NCI-H2081 (cell line): ENCODE data around the gene AFAP1L2.

Source experiments
- DNase-seq, 2 experiments: peaks; one replicate each; lab custom pipeline; 2025; lab: John Stamatoyannopoulos, UW

AFAP1L2 gene

DNA sequence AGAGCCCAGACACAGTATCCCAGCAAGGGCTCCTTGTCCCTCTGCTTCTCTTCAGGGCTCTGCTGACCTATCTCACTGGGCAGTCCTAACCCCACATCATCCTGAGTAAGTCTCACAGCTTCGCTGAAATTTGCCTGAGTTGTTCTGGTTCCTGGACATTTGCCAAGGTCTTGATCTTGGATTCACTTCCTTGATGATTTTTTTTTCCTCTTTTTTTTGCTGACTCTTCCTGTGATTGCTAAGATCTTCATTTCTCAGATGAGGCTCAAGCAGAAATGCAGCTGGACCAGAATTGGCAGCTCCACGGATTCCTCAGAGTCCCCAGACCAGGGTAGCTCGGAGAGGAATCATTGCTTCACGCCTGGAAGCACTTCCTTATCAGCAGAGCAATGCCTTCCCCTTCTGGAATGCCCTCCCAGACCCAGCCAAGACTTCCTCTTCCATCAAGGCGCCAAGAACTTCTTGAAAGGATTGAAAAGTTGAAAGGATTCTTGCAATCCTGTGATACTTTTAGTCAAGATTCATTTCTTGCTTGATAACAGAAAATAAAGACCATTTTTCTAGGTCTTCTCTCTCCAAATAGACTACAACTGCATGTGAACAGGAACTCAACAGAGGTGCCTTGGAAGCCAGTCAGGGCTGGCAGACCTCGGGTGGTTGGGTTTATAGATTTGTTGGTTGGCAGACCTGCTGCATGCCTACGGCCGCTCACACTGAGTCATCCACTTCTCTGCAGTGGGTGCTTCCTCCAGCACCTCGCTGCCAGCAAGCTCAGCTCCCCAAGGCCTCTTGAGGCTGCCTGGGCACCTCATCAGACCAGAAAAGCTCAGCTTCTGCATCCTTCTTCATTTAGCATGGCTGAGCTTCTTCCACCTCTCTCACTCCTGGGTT, 8.8 kb upstream of the AFAP1L2 start:
- no peak for DNase-seq

DNA sequence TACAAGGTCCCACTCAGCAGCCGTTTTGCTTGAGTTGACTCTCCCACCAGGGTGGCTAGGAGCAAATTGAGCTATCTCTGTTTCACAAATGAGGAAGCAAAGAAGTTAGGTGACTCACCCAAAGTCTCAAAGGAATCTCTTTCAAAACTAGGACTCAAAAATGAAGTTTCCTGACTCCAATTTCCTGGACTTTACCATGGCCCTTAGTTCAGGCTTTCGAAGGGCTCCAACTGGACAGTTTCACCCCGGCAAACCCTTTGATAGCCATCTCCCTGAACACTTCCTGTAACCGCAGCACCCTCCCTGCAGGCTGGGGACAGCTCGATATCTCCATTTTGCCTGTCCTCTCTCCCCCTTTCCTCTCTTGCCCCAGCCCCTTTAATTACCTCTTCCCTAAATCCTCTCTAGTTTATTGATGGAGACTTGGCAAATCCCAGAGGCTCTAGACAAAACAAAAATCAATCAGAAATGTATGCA, 4.7 kb upstream of the AFAP1L2 start:
- DNase-seq: no peak

DNA sequence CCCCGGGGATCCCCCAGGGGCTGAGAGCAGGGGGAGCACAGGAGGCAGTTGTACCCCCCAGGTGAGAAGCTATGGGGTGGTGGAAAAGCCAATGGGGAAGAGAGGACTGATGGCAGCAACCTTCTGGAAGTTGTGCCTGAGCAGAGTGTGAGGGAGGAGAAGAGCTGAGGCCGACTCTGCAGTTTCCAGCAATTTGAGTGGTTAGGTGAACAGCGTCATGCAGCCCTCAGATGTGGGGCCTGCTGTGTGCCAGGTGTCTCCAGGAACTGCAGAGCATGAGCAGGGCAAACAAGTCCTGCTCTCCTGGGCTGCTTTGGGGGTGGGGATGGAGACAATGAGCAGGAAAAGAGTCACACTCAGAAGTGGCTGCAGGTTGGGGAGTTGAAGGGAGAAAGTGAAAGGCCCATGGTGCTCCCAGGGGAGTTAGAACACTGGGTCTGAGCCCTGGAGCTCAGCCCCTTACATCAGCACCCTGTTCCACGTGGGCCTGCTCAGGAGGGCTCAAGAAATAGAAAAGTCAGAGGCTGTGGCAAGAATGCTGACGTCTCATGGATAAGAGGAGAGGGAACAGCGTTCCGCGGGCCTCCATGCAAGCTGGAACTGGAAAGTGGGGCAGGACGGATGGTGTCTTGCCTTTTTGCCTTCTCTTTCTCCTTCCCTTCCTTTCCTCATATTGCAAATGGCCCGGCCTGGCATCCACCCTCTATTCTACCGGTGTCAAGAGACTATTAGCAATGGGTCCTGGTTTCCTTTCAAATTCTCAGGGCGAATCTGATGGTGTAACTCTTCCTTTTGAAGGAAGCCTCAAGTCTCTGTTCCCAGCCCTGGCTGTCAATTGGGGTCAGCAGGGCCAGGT, 4.0 kb upstream of the AFAP1L2 start:
- DNase-seq: no peak

DNA sequence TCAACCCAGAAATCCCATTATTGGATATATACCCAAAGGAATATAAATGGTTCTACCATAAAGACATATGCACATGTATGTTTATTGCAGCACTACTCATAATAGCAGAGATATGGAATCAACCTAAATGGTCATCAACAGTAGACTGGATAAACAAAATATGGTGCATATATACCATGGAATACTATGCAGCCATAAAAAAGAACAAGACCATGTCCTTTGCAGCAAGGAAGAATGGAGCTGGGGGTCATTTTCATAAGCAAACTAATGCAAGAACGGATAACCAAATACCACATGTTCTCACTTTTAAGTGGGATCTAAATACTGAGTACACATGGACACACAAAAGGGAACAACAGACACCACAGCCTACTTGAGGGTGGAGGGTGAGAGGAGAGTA, 2.2 kb upstream of the AFAP1L2 start:
- no peak for DNase-seq

DNA sequence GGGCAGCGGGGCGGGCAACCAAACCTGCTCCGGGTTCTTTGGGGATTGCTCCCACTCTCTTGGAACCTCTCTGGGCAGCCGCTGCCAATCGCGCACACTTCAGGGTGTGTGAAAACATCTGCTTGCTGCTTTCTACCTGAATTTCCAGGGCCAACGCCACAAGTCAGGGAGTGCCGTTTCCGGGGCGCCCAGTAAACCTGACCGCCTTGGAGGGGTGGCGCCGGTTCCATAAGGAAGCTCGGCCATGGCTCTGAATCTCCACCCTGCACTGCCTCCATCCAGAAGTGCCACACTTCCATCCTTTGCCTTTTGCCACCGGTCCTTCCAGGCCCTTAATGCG, 679 bp upstream of the AFAP1L2 start:
- no peak for DNase-seq

DNA sequence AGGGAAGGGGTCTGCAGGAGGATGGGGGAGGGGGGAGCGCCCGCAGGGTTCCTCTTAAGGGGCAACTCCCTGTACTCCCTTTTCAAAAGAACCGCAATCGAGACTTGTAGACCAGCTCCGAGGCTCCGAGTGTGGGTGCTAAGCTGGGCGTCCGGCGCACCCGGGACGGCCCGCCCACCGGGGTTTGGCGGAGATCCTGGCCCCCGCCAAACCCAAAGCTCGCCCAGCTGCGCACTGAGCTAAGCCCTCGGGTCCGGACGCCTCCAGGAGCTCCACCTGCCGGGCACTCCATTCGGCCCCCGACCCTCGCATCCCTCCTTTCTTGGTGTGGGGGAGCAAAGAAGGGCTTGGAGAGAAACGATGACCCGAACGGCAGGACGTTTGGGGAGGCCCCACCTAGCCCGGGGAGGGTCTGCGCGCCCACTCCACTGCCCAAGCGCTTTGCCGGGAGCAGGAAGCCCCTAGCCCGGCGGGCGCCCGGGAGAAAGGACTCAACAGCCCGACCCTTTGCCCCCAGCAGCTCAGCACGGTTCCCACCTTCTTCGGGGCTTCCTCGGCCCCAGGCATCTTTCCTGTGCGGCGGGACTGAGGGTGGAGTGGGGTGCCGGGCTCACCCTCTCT, 651 bp downstream of the AFAP1L2 start:
- DNase-seq: no peak

DNA sequence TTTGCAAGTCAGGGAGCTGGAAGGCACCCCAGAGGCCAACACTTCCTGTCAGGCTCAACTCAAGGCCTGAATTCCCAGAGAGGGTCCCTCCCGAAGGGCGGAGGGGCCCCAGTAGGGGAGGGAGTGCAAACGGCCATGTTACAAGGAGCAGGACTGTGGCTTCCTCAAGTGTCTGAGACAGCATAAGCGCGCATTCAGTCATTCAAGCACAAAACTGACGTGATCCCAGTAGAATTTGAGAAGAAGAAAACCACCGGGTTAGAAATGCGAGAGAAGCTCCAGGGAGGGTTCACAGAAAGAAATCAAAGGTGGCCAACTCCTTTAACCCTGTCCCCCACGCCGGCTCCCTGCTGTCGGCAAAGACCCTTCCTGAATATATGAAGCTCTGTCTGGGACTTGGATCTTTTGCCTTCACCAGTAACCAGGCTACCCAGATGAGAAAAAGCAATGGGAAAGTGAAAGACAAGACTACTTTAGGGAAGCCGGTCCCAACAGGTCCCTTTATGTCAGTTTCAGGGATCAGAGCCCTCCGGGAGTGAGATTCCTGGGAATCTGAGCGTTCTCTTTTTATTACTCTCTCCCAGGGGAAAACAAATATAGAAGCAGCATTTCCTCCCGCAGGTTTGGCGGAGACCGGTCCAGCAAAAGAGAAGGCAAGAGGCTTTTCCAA, 1.3 kb downstream of the AFAP1L2 start:
- DNase-seq: no peak

DNA sequence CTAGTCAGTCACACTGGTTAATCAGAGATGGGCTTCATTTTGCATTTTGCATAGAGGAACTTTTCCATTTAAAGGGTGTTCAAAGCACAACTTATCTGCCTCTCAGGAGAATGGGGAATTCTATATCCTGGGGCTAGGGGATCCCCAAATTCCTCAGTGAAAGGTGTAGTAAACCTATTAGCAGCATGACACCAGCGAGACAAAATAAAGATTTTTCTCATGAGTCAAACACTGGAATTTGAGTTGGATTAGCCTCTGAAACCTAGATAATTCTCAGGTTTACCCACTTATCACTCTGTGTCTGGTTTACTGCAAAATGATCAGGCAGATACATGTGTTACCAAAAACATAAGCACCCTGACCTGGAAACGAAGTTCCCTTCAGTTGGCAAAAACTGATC, 2.1 kb downstream of the AFAP1L2 start:
- DNase-seq: no peak

DNA sequence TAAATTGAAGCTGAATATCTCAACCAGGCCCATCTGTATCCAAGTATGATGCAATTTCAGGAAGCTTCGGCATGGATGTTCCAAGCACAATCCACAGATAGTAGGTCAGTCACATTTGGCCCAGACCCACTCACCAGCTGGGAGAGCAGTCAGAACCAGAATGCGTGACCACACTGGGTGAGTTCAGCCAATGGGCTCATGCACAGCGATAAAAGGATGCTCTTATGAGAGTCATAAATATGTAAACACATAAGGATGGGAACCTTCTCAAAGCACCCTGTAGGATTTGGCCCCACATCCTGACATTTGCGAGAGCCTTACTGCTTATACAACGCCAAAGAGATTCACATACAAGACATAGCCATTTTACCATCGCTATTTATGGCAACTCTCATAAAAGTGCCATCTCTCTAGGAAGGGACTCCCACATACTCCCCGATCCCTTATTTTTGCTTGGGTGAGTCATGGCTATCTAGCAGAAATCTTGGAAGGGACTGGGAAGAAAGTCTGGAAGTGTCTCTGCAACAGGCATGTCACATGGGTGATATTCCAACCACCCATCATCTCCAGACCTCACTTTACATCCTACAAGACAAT, 3.0 kb downstream of the AFAP1L2 start:
- DNase-seq: no peak

DNA sequence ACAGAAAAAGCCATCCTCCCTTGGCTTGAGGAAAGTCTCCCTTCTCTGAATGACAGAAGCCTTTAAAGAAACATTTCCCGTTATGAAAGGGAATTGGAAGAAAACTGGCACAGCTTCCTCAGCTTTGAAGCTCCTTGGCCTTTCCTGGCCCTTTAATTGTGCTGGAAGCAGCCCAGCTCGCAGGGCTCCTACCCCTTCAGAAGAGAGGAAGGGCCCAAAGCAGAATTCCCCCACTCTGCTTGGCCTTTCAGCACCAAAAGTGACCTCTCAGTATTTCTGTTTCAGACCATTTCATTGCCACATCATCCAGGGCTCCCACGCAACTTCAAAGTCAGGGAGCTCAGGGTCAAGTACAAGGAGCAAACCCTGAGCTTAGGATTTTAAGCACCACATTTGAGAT, 4.2 kb downstream of the AFAP1L2 start:
- DNase-seq: no peak

DNA sequence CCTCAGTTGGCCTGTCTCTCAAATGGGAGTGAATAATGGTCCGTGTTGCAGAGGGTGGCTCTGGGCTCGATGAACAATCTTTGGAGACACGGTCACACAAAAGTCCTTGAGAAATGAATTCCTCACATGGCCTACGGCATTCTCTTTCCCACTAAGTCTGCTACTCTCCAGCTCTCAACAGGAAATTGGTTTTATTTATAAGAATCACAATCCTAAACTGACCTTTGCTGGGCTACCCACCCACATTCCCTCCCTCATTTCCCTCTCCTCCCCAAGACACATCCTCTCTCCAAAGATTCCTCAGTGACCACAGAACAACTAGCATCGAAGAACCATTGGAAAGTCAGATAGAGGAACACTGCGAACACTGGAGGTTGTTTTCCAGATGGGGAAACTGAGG, 4.7 kb downstream of the AFAP1L2 start:
- no peak for DNase-seq

DNA sequence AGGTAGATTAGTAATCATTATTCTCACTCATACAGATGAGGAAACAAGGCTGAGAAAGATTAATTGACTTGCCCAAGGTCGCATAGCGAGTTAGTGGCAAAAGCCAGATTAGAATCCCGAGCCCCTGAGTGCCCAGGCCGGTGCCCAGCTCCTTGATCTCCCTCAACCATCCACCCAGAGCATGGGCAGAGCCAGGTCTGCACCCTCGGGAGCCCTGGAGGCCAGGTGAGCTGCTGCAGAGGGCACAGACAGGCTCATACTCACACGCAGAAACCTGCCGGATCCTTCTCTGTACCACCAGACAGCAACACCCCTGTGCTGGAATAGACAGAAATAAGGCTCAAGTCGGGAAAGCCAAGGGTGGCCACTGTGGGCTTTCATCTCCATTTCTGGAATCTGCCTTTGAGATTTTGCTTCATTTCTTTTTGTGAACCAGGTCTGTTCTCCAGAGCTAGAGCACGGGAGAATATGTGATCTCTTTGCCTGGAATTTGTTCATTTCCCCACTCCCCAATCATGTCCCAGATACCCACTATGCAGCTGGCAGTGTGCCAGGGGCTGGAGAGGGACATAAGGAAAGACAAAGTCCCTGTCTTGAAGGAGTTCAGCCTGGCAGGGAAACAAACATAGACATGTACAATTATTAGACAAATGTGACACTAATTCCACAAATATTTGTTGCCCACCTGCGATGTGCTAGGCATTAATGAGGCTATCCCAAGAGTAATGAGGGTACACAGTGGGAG, 5.5 kb downstream of the AFAP1L2 start:
- DNase-seq: no peak

DNA sequence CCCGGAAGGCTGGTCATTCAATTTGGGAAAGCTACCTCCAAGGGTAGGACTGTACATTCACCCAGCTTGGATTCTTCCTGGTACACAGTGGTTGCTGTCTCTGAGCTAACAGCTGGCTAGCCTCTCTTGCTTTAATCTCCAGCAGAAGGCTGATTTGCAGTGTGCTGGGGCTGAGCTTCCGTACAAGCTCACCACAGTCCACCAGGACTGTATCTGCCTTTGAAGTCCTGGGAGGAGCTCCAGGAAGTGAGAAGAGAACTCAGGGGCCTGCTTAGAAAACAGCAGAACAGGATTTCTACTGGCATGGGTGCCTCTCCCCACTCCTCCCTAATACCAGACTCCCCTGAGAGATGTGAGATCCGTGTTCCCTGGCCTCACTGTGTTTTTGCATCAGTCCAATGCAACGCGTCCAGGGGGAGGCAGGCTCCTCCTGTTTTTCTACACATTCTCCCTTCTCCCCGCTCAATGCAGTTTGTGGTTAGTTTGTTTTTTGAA, 6.6 kb downstream of the AFAP1L2 start:
- no peak for DNase-seq

DNA sequence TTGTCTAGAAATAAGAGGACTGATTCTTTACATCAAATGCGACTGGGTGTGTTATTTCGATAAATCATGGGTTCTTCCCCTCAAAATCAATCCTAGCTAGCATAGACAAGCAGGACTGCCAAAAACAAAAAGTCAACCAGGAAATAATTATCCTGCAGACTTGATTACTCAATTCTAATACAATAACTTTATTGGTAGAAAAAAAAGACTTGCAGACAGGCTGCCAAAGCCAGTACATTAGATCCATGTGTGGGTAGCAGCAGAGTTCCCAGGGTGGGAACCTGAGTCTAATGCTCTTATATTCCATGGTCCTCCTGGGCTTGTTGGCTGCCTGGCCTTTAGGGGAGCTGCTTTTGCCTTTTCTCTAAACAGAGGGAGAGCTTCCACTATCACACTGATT, 7.8 kb downstream of the AFAP1L2 start:
- DNase-seq: no peak

DNA sequence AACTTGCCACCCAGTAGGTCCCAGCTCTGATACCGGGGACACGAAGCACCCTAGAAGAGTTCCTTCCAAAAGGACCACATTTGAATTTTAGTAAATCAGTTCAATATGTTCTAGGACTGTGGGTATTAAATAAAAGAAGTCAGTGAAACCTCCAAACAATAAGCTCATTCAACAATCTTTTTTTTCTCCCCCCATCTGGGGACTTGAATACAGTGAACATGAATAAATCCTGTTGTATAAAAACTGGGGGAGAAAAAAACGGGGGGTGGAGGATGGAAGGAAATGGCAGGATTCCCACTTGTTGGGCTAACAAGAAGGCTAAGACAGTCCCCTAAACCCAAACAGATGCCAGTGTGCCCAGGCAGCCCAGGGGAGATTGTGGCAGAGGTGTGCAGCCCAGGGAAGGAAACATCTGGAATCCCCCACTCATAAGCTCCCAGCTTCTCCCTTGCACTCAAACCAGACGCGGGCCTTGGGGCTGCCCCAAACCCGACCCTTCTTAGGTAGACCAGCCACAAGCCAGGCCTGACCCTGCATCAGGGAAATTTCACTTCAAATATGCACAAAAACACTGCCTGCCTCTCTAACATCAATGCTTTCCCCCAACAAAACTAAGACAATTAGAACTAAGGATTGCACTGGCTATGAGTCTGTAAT, 8.8 kb downstream of the AFAP1L2 start:
- DNase-seq: no peak

DNA sequence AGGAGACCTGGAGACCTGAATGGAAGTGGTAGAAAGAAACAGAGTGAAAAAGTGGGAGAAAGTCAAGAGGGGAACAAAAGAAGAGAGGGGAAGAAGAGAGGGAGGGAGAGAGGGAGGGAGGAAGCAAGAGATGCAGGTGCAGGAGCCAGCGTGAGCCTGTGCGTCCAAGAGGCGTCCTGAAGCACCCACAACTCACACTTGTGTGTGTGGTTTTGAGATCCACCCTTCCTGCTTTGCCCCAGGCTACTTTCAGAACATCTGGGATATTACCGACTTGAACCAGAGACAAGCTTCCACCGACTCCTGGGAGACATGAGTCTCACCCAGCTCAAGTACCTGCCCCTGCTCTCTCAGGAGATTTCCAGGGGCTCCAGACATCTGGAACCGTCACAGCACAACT, 9.8 kb downstream of the AFAP1L2 start:
- no peak for DNase-seq

DNA sequence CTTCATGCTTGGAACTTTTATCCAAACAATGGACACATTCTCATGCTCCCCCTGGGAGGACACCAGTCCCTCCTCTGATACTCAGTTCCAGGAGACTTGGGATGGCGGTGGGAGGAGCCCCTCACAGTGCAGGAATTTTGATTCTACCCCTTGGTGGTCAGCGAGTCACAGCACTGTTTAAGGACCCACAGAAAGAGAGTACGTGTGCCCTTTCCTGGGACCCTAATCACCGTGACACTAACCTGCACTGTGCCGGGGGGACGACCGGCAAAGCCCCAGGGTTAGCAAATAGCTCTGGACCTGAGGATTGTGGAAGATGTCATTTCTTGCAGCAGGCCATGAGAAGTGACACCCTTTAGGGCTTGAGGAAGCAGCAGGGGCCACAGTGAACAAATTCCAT, 10.4 kb downstream of the AFAP1L2 start:
- DNase-seq: no peak

DNA sequence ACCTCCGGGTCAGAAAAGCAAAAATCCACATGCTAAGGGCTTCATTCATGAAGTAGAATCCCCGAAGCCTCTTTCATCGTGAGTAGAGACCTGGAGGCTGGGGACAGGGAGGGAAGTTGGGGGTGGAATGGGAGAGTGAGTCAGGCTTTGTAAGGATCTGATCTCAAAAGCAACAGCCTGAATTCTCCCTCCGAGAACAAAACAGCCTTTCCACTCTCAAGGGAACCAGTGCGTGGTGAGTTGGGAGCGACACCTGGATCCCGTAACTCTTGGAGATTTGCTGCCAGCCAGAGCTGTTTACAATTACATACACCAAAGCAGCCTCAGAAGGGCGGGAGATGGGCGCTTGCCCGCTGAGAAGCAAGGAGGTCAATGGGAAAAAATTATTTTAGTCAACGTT, 10.8 kb downstream of the AFAP1L2 start:
- no peak for DNase-seq

DNA sequence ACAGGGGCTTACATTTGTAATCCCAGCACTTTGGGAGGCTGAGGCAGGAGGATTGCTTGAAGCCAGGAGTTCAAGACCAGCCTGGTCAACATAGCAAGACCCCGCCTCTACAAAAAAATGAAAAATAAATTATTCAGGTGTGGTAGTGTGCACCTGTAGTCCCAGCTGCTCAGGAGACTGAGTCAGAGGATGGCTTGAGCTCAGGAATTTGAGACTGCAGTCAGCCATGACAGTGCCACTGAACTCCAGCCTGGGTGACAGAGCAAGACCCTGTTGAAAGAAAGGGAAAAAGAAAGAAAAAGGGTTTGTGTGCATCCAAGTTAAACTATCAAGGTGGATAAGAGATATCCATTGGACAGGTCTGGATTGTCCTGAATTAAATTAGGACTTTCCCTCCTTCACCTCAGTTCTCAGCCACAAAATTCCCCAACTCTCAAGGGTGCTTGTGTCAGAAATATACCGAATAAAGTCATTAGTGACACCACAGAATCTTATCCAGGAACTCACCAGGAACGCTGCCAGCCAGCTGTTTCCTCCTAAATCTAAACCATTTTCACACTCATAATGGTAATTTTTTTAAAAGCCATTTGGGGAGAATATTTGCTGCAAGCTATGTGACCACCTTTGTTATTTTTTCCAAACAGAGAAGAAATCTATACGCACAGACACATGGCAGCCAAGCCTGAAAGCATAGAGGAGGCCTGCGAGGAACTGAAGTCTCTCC, 12.0 kb downstream of the AFAP1L2 start:
- no peak for DNase-seq

DNA sequence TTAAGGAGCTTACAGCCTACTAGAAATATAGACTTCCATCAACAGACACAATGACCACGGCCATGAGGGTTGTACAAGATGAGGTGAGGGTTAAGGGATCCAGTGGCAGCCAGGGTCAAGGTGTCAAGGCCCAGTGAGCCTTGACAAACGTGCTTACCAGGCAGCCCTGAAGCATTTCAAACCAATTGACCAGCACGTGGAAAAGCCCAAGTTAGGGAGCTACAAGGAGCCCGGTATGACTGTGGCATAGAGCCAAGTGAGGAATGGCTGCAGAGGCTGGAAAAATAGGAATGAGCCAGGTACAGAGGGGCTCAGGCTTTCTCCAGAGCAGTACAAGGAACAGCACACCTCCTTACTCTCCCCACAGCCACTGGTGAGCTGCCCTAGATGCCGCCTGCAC, 12.7 kb downstream of the AFAP1L2 start:
- DNase-seq: no peak
